IPS-18c (cell line): ENCODE results near the gene SLC6A5.

ENCODE experiments used
- H3K4me3 ChIP-seq: 2 replicates; pipeline ENCODE4 v1.7.0; 2013; ENCODE audit warnings: low read depth, mild to moderate bottlenecking, low read length, moderate library complexity; ENCODE audit not compliant: insufficient read depth
- H3K9me3 ChIP-seq: one replicate; pipeline ENCODE4 v1.6.1; 2013; ENCODE audit warnings: mild to moderate bottlenecking, low read length, moderate library complexity; ENCODE audit not compliant: control insufficient read depth, insufficient read depth

The SLC6A5 gene

GRCh38 chr11:20592741-20593140 lies 6.7 kb upstream of the SLC6A5 start:
- Histone ChIP-seq H3K4me3 (no peak overlapping the region), H3K9me3 (no peaks in the 10 kb centered on the region)

GRCh38 chr11:20594274-20595061 lies 4.9 kb upstream of the SLC6A5 start:
- H3K4me3 ChIP-seq, result no peak overlapping the region

GRCh38 chr11:20595101-20595500 lies 4.3 kb upstream of the SLC6A5 start:
- H3K4me3 ChIP-seq, result no peak overlapping the region
- H3K9me3 ChIP-seq, result peaks cover 2% of the 10 kb centered on the region

More at GRCh38 chr11:20594274-20595061, 4.9 kb upstream of the SLC6A5 start:
- H3K9me3 ChIP-seq, result peaks cover 2% of the 10 kb centered on the region

DNA sequence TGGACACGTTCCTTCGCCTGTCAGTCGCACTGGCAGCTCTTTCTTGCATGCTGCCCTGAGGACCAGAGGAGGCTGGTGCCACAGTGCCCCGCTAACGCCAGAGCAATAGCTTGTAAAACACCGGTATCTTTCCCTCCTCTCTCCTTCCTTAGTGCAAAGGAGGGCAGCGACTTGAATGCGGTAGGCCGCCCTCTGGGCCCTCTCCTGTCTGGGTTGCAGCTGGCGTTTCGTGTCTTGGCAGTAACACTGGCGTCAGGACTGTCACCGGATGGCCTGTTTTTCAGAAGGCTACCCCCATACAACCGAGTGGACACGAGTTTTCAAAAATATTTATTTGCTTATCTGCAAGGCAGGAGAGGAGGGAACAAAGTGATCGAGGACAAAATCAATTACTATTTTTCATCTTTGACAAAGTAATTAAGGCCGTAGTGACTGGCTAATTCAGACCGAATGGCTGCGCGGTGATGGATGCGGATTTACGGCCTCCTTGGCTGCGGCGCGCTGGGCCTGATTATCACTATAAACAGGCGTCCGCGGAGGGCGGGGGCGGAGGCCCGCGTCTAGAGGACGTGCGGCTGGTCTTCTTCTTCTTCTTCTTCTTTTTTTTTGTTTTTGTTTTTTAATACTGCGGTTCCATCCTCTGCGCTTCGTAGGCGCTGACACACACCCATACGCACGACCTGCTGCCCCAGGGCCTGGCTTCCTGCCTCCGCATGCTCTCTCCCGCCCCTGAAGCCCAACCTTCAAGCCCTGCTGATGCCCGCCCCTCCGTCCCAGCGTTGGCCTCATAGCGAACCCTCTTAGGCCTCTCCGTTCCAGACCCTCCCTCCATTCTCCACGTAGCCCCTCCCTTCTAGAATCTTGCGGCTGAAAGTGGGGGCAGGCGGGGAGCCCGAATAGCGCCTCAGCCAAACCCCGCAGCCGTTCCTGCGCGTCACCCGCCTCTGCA lies 2.9 kb upstream of the SLC6A5 start:
- peak overlapping the region; percentile 53 for H3K4me3 ChIP-seq
- peaks cover 2% of the 10 kb centered on the region for H3K9me3 ChIP-seq

GRCh38 chr11:20597154-20597679 lies 2.2 kb upstream of the SLC6A5 start:
- Histone ChIP-seq H3K9me3 (peaks cover 2% of the 10 kb centered on the region), H3K4me3 (peak overlapping the region; percentile 53)

DNA sequence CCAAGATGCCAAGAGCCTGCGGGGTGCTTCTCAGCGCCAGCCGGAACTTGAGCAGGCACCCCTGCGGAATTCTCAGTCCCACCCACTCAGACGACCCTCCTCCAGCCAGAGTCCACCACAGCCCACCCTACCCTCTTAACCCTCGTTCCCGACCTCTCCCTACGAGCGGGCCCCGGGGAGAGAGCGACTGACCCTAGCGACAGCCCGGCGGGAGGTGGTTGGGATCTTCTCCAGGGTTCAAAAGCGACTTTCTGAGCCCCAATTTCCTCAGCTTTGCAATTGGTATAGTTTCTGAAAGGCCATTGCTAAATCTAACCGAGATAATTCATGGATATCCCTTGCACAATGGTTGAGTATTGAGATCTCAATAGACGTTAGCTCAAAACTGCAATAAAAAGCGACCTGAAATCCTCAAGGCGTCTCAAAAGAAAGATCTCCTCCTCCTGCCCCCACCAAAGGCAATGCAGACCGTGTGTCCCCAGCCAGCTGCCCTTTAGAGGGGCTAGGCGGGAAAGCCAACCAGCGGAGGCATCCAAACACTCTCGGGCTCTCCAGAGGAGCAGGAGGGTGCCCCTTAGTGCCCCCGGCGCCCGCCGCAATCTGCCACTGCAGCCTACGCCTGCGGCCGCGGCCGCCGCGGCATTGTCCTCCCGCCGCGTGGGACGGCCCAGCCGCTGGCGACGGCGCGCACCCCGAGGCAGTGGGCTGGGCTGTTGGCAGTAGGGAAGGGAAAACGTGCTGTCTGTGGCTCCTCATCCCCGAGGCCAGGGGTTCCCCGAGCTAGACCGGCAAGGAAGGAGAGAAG lies 1.5 kb upstream of the SLC6A5 start:
- H3K4me3 ChIP-seq, result peak overlapping the region; percentile 53
- H3K9me3 ChIP-seq, result peaks cover 2% of the 10 kb centered on the region

DNA sequence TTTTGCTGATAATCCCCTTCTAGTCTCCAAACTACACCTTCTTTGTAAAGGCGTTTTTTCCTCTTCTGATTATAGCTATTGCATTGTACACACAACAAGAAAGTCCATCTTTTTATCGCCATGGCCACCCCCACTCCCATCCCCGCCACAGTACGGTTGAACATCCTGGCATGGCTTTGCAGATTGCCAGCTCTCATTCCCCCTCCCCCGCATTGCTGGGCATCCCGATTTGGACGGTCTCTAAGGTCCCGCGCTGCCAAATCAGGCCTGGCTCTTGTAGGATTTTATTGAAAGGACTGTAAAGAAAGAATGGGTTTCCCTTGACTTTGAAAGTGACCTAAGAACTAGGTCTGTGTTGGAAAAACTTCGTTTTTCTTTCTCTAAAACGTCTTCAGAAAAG lies 916 bp upstream of the SLC6A5 start:
- no peak overlapping the region; the same call in 1 of the 2 replicates for H3K4me3 ChIP-seq

GRCh38 chr11:20600020-20600346 lies 575 bp downstream of the SLC6A5 start:
- peaks cover 2% of the 10 kb centered on the region for H3K9me3 ChIP-seq
- H3K4me3 ChIP-seq, result no peak overlapping the region

More for the DNA sequence above, 916 bp upstream of the SLC6A5 start:
- H3K9me3 ChIP-seq, result peaks cover 2% of the 10 kb centered on the region

DNA sequence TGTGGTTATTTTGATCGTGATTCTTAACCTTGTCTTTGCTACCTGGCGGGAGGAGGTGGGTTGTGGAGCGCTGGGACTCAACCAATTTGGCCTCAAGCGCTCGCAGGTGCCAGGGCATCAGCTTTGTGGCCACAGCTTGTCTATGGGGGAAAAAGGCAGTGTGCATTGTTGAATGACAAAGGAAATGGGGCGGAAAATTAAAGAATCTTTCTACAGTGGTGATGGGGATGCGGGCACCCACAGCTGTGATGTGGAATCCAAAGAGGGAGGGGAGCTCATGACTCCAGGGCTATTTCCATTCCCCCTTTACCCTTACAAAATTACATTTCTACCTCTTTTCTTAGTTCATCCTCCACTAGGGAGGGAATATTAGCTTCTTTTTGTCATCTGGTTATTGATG lies 1.1 kb downstream of the SLC6A5 start:
- Histone ChIP-seq H3K4me3 (no peak overlapping the region), H3K9me3 (peaks cover 2% of the 10 kb centered on the region)

- Histone ChIP-seq H3K4me3 (peak overlapping the region; percentile 41; the same call in 1 of the 2 replicates), H3K9me3 (peaks cover 2% of the 10 kb centered on the region)
Measured at GRCh38 chr11:20601221-20601914, 2.0 kb downstream of the SLC6A5 start.

GRCh38 chr11:20604295-20604803 lies 4.9 kb downstream of the SLC6A5 start:
- Histone ChIP-seq H3K4me3 (no peak overlapping the region), H3K9me3 (no peaks in the 10 kb centered on the region)

GRCh38 chr11:20604864-20605601 lies 5.6 kb downstream of the SLC6A5 start:
- no peak overlapping the region for H3K4me3 ChIP-seq
- no peaks in the 10 kb centered on the region for H3K9me3 ChIP-seq

- H3K9me3 ChIP-seq, result no peaks in the 10 kb centered on the region
Measured at GRCh38 chr11:20605602-20606091, 6.2 kb downstream of the SLC6A5 start.

GRCh38 chr11:20608934-20609333 lies 9.5 kb downstream of the SLC6A5 start:
- no peak overlapping the region for H3K4me3 ChIP-seq
- no peaks in the 10 kb centered on the region for H3K9me3 ChIP-seq

More at GRCh38 chr11:20605602-20606091, 6.2 kb downstream of the SLC6A5 start:
- H3K4me3 ChIP-seq, result no peak overlapping the region
